ENCODE measurements around the gene GEN1.

Gene GEN1, protein sequence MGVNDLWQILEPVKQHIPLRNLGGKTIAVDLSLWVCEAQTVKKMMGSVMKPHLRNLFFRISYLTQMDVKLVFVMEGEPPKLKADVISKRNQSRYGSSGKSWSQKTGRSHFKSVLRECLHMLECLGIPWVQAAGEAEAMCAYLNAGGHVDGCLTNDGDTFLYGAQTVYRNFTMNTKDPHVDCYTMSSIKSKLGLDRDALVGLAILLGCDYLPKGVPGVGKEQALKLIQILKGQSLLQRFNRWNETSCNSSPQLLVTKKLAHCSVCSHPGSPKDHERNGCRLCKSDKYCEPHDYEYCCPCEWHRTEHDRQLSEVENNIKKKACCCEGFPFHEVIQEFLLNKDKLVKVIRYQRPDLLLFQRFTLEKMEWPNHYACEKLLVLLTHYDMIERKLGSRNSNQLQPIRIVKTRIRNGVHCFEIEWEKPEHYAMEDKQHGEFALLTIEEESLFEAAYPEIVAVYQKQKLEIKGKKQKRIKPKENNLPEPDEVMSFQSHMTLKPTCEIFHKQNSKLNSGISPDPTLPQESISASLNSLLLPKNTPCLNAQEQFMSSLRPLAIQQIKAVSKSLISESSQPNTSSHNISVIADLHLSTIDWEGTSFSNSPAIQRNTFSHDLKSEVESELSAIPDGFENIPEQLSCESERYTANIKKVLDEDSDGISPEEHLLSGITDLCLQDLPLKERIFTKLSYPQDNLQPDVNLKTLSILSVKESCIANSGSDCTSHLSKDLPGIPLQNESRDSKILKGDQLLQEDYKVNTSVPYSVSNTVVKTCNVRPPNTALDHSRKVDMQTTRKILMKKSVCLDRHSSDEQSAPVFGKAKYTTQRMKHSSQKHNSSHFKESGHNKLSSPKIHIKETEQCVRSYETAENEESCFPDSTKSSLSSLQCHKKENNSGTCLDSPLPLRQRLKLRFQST

DNA sequence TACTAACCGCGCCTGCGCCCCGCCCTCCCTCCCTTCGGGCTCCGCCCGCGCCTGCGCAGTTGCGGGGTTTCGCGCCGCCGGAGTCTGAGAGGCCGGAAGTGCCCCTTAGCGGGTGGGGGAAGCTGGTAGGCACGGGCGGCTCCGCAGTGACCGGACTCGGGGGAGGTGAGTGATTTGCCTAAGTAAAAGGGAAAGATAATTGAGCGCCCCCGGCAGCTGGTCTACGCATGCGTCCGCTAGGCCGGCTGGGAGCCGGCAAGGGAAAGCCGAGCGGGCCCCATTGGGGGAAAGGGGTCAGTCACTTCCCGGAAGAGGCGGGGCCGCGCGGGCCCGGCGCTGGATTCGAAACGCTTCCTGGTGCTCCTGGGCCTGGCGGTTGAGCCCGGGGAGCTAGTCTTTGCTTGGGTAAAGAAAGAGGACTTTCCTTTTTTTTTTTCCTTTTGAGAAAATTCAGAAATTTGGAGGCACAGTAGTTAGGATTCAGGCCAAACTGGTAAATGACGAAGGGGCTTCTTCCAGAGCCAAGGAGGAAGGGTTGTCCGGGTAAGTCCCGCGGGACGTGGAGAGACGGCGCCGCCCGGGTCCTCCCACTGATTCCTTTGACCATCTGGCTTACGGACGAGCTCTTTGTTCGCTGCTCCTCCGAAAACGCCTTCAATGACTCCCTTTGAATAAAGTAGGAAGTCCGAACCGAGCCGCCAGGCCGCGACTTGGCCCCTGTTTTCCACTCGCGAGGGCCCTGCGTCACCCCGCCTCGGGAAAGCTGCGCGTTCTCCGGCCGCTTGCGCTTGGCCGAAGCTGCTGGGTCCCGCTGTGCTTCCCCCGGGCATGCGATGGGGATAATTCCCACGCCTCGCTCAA, at the start of gene GEN1, which contains the start of gene SMC6:
GEN1 (plus strand) TSS at position 336 of the 861 bp plus-strand sequence. CDS start 5,806 bp downstream, outside the sequence.
SMC6 (minus strand) TSS at position 8 of the 861 bp plus-strand sequence. CDS start 7,864 bp downstream, outside the sequence.
- FAIRE-seq (peak; percentile 92), DNase-seq (ENCODE audit: extremely low spot score, insufficient read length, low read depth) (peak; percentile 88)

DNA sequence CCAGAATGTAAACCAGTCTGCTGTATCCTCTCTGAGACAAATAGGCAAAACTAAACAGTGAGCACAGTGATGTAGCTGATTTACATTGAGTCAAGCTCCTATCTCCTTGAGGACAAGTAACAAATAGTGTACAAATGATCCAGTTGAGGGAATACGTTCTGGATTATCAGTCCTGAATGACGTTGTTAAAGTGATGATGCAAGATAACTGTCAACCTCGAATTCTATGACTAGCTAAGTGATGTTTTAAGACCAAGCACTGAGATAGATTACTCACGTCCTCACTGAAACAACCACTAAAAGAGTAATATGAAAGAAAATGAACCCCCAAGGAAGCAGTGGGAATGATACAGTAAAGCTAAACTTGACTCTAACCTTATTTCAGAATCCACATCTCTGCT, 47.1 kb upstream of the GEN1 start:
- FAIRE-seq (no peak), DNase-seq (ENCODE audit: extremely low spot score, insufficient read length, low read depth) (no peak)

DNA sequence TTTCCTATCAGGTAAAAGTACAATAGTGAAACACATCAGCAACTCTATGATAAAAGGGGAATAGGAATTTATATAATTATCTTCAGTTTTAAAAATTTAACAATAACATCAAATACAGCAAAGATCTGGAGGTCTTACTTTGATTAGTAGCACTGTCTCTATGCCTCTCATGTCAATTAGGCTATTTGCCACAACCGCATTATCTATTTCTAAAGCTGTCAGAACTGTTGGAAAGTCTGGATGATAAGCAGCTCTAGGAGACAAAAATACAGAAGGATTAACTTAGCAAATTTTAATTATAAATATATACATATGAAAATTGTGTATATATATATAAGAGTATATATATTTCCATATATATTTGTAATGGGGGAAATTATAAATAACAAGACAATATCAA, 45.4 kb upstream of the GEN1 start:
- FAIRE-seq = no peak
- DNase-seq (ENCODE audit: extremely low spot score, insufficient read length, low read depth) = no peak

DNA sequence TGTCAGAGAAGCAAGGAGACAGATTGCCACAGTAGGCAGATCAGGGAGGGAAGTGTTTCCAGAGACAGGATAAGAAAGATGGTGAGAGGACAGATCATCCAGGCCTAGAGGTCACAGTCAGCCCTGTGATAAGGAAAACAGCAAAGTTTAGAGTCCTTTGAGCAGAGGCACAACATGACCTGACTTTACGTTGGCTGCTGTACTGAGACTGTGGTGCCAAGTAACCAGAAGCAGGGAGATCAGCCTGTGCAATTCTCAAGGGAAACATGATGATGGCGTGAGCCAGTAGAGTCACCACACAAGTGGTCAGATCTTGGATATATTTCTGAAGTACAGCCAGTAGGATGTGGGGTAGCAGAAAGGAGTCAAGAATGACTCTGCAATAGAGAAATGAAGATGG, 44.0 kb upstream of the GEN1 start:
- DNase-seq (ENCODE audit: extremely low spot score, insufficient read length, low read depth) (no peak), FAIRE-seq (no peak)

DNA sequence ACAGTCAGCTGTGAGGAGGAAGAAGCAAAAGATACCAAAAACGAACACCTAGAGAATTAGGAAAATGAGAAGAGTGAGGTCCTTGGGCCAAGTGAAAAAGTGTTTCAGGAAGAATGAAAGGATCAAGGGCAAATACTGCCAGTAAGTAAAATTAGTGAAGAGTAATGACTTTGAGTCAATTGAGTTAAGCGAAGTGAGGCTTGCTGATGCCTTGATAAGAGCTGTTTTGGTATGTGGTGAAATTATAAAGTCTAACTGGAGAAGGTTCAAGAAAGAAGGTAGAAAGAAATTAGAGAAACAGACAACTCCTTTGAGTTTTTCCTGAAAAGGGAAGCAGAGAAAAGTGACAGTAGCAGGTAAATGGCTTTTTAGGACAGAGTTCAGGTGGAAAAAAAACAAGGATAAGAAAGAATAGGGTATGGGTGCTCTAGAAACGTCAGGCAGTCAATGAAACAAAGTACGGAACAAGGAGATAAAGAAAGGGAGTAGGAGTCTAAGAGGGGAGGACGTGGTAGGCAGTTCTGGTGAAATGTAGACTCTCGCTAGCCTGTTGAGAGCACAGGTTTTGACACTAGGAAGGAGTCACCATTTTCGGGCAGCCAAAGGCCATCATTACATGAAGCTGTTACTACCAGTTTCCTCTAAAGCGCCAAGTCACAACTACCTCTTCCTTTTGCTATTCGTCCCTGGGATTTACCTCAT, 43.2 kb upstream of the GEN1 start:
- no peak for DNase-seq (ENCODE audit: extremely low spot score, insufficient read length, low read depth)
- FAIRE-seq = no peak

DNA sequence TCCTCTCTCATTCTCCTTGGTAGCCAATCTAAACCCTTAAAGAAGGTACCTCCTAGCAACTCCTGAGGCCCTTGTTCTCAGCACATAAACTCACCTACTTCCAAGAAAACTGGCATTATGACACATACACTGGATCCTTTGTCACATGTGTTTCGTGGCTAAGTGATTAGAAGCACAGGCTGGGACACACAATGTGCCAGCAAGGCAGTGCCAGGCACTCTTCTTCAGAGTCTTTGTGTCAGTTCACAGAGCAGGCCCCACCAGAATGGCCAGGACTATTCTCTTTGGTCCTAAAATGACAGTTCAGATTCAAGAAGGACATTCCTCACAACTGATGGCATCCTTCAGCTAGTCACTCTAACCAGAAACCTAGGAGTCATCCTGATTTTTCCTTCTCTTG, 40.6 kb upstream of the GEN1 start:
- FAIRE-seq (no peak), DNase-seq (ENCODE audit: extremely low spot score, insufficient read length, low read depth) (no peak)

DNA sequence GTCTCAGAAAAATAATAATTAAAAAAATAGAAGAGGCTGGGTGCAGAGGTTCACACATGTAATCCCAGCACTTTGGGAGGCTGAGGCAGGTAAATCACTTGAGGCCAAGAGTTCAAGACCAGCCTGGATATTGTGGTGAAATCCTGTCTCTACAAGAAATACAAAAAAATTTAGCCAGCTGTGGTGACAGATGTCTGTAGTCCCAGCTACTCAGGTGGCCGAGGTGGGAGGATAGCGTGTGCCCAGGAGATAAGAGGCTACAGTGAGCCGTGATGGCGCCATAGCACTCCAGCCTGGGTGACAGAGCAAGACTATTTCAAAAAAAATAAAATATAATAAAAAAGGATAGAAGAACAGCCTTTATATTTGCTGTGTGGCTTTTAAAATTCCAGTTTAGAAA, 36.3 kb upstream of the GEN1 start:
- no peak for DNase-seq (ENCODE audit: extremely low spot score, insufficient read length, low read depth)
- FAIRE-seq = no peak

DNA sequence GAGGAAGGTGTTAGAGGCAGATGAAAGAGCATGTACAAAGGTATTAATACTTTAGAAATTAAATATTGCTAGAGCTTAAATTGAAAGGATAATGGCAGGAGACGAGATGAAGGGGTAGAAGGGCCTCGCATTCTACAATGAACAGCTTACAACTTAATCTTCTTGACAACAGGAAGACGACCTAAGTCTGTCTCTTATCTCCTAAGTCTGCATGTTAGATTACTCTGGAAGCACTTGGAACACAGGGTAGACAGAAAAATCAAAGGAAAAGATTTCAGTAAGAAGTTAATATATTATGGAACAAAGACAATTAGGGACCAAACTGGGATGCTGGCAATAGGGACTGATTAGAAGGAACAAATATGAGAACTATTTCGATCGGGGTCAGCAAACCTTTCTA, 35.2 kb upstream of the GEN1 start:
- DNase-seq (ENCODE audit: extremely low spot score, insufficient read length, low read depth) (no peak), FAIRE-seq (no peak)

DNA sequence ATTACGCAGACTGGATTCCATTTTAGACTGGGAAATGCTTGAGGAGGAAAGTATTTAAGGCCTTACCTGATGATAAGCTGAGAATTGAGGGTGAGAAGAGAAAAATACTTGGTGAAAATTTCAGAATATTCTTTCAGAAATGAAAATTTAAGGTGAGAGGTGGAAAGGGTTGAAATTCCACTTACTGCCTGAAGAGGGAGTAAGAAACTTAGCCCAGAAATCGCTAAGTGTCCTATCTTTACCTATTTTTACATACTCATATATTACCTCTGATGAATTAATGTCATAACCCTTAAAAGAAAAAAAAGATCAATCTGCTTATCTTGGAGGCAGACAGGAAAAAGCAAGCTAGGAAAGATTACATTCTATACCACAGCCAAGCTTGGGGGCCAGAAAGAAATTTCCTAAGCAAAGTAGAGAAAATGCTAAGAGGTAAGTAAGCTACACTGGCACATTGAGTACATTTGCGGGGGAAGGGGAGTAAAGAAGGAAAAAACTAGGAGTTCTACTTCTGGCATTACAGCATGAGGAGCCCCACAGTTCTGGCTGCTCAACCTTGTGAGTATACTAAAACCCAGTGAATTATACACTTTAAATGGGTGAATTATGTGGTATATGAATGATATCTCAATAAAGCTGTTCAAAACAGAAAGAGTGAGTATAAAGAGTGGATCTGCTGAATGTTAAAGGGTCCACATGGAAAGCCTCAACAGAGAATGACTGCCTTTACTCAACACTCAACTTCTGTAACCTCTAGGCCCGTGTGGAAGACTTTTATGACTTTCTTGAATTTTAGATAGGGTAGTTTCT, 34.2 kb upstream of the GEN1 start:
- DNase-seq (ENCODE audit: extremely low spot score, insufficient read length, low read depth) = peak; percentile 5
- peak; percentile 58 for FAIRE-seq

DNA sequence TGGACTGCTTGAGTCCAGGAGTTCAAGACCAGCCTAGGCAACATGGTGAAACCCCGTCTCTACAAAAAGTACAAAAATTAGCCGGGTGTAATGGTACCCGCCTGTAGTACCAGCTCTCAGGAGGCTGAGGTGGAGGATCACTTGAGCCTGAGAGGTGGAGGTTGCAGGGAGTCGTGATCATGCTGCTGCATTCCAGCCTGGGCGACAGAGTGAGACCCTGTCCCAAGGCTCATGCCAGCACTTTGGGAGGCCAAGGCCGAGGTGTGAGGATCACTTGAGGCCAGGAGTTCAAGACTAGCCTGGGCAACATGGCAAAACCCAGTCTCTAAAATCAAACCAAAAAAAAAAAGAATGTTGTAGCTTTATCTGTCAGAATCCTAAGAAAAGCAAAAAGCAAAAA, 25.7 kb upstream of the GEN1 start:
- no peak for FAIRE-seq

DNA sequence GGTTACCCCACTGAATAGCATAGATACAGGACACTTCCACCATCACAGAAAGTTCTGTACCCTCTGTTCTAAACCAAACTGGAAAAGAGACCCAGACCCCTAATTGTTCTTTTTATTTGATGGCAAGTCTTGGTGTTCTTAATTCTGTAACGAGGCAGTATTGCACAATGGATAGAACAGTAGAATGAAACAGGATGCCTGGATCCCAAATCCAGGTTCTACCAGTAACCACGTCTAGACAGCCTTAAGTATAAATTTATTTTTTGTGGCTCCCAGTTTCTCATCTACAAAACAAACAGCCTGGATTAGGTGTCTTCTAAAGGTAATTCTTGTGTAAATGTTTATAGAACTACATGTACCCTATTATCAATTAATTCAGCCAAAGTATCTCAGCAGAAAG, 24.1 kb upstream of the GEN1 start:
- DNase-seq (ENCODE audit: extremely low spot score, insufficient read length, low read depth) = no peak
- no peak for FAIRE-seq

More for the DNA sequence above, 25.7 kb upstream of the GEN1 start:
- DNase-seq (ENCODE audit: extremely low spot score, insufficient read length, low read depth) = no peak

DNA sequence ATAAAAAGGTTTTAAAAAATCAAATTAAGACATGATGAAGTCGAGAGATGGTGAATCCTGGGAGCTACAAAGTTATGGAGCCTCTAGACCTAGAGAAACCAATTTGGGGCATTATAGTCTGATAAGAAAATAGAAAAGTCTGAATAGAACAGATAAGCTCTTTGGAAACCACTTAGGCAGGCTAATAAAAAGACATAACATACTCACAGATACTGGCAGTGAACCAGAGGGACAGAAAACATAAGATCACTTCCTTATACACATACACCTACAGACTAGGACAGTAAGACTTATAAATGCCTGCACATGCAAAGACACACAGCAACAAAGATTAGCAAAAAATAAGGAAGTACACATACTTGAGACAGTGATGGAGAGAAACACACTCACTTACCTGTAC, 20.3 kb upstream of the GEN1 start:
- no peak for FAIRE-seq
- no peak for DNase-seq (ENCODE audit: extremely low spot score, insufficient read length, low read depth)

DNA sequence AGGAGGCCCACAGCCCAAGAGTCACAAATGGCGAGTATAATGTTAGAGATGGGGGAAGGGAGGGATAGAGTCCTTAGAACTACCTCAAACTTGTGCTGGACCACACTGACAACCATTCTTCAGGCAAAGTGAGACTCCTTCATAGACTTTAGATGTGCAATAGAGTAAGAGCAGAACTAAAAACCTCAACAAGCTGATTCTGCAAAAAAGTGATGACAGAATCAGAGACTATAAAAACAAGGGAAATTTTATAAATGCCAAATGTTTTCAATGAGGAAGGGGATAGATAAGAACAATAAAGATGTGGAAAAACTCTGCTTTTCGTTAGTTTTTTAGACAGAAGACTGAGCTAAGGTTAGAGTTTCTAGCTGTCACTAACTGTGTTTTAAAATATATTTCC, 18.1 kb upstream of the GEN1 start:
- DNase-seq (ENCODE audit: extremely low spot score, insufficient read length, low read depth) (no peak), FAIRE-seq (no peak)

DNA sequence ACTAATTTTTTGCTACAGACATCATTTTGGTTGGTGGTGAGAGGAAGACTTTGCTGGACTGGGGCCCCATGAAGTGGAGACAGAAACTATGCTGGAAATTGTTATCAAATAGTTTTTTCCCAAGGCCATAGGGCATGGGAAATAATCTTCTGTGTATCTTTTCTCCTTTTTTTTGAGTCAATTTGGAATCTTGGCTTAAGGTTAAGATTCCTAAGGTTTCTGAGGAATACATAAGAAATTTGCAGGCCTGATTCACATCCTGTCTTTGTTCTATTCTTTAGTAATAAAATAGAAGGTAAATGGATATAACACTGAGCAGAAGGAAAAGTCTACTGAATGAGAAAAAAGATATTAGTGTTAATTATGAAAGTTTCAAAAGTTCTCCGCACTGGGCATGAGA, 16.9 kb upstream of the GEN1 start:
- FAIRE-seq (no peak), DNase-seq (ENCODE audit: extremely low spot score, insufficient read length, low read depth) (no peak)

DNA sequence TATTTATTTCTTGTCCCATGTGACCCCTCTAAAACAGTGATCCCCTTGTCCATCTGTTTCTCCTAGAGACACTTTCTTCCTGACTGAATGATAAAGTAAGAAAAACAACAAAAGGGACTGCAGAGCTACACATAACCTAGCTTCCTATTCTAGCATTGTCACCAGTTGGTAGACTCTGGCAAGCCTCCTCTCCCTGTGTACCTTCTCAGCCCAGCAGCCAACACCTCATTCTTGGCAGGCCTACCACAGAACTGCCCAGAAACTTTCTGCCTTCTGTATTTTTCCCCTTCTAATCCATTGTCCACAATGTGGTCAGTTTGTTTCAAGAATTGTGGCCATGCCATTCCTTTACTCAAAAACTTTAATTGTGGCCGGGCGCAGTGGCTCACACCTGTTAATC, 13.7 kb upstream of the GEN1 start:
- no peak for FAIRE-seq
- DNase-seq (ENCODE audit: extremely low spot score, insufficient read length, low read depth) = no peak

DNA sequence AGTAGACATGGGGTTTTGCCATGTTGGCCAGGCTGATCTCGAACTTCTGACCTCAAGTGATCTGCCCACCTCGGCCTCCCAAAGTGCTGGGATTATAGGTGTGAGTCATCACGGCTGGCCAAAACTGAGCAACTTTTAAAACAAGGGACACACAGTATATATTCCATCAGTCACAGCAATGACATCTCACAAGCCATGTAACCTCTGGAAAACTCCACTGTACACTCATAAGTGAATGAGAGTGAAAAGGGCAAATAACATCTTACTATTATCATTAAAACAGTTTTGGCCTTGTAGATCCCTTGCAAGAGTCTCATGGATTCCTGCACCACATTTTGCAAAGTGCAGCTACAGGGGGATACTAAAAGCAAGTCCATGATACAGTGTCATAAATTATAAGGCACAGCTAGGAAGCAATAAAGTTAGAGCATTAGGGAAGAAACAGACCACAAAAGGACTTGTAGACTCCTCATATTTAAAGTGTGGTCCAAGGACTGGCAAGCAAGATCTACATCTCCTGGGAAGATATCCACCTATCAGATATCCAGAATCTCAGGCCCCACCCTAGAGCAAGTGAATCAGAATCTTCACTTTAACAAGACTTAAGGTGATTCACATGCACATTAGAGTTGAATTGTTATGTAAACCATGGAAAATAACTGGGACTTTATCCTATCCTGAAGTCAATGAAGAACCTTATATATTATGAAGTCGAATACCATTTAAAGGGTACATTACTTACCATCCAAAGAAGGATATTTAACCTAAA, 6.1 kb upstream of the GEN1 start:
- DNase-seq (ENCODE audit: extremely low spot score, insufficient read length, low read depth) (no peak), FAIRE-seq (no peak)

DNA sequence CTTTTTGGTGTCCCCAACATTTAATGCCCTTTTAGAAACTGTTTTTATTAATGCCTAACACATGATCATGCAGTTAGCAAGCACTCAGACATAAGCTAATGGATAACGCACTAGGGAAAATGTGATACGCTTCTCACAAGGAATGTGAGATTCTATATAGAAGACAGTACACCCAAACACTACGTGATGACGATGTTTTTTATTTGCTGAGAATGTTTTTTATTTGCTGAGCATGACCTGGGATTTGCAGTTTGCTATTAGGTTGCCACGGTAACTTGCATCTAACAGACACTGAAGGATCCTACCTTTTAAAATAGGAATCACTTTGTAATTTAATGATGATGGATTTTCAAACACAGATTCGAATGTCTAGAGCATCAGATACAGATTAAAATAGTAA, 5.2 kb upstream of the GEN1 start:
- DNase-seq (ENCODE audit: extremely low spot score, insufficient read length, low read depth) (no peak), FAIRE-seq (no peak)

Data from GM18507 (cell line).